Transverse colon (tissue), 4 donors: Measurements from ENCODE around the gene CFAP206. TPM values are rescaled to one million over a fixed set of nuclear protein-coding genes. Genes with fewer than 3 reads are reported as not detected.

ENCODE experiments used
- DNase-seq: peaks from one replicate; pipeline ENCODE4 v3.0.0-alpha.2; 2019
- H3K27ac ChIP-seq, 4 donors: fragments of 200-600 bp; sonication (generic); 2 replicates each; pipeline ENCODE4 v1.5.1; 2016 to 2018; ENCODE audit warnings: inconsistent platforms in 4 of 4
- H3K27me3 ChIP-seq: fragments of 200-600 bp; sonication (generic); 2 replicates; pipeline ENCODE4 v1.5.1; 2017; ENCODE audit warnings: inconsistent platforms
- H3K36me3 ChIP-seq, 4 donors: fragments of 200-600 bp; sonication (generic); 2 replicates each; pipeline ENCODE4 v1.5.1; 2017 to 2019; ENCODE audit warnings: inconsistent platforms in 4 of 4
- H3K4me1 ChIP-seq, 4 donors: fragments of 200-600 bp; sonication (generic); 2 replicates each; pipeline ENCODE4 v1.5.1; 2017 to 2020; ENCODE audit warnings: inconsistent platforms in 4 of 4
- H3K4me3 ChIP-seq, 4 donors: fragments of 200-600 bp; sonication (generic); 1 replicate in 1 of 4; 2 replicates in 3 of 4; pipeline versions ENCODE4 v1.5.1 to v1.6.1; 2017 to 2019; ENCODE audit warnings: inconsistent platforms in 4 of 4
- H3K9me3 ChIP-seq, 2 donors: fragments of 200-600 bp; sonication (generic); 2 replicates each; pipeline ENCODE4 v1.5.1; 2017 to 2019; ENCODE audit warnings: inconsistent platforms in 2 of 2
- EP300 ChIP-seq: sonication (generic); formaldehyde crosslinking; IDR thresholded peaks from one replicate; pipeline ENCODE4 v1.6.1; 2017; ENCODE audit warnings: antibody characterized with exemption, low read depth
- POLR2A ChIP-seq: fragments of 450-650 bp; IDR thresholded peaks from one replicate; pipeline ENCODE4 v1.6.1; 2016; ENCODE audit warnings: antibody characterized with exemption, mild to moderate bottlenecking, moderate library complexity
- POLR2AphosphoS5 ChIP-seq, 3 donors: sonication (generic); formaldehyde crosslinking; IDR thresholded peaks; one replicate each; pipeline ENCODE4 v1.6.1; 2016; ENCODE audit warnings: antibody characterized with exemption in 3 of 3
- WGBS, 2 donors: methylation state at CpG; one replicate each; pipeline ENCODE4 v1.1.5; 2018; ENCODE audit warnings: low coverage in 1 of 2; 5-methylcytosine and 5-hydroxymethylcytosine counted together
- in situ Hi-C, 4 donors: fragments of 200-750 bp; cut with MboI; loops; one replicate each; pipeline versions ENCODE4 v1.15.0 to v1.15.1; 2017; ENCODE audit warnings: low sequenced_read_pairs in 3 of 4, low pct_ligation_motif_present in 1 of 4, low pct_unique_long_range_greater_than_20kb in 1 of 4
- intact Hi-C: fragments of 100-400 bp; cut with DNase I; formaldehyde crosslinking; loops from one replicate; pipeline ENCODE4 v1.15.1; 2023; ENCODE audit warnings: low total_unique reads
- total RNA-seq, 4 donors: library from RNA; depleted of rRNA; stranded (reverse); fragments of >200 nt; gene quantifications; one replicate each; pipeline ENCODE4 v1.1.0, GENCODE V29; 2016
- TF ChIP-seq, protein P1 (sequence below), 5 experiments: fragments of 200-600 bp in 3 of 5; fragments of 450-650 bp in 2 of 5; sonication (generic) in 3 of 5; IDR thresholded peaks; 1 replicate in 2 of 5; 2 replicates in 3 of 5; pipeline ENCODE4 v1.5.1; 2016 to 2017; ENCODE audit warnings: antibody characterized with exemption in 5 of 5, inconsistent platforms in 3 of 5, mild to moderate bottlenecking in 2 of 5, moderate library complexity in 1 of 5

CFAP206 gene, protein sequence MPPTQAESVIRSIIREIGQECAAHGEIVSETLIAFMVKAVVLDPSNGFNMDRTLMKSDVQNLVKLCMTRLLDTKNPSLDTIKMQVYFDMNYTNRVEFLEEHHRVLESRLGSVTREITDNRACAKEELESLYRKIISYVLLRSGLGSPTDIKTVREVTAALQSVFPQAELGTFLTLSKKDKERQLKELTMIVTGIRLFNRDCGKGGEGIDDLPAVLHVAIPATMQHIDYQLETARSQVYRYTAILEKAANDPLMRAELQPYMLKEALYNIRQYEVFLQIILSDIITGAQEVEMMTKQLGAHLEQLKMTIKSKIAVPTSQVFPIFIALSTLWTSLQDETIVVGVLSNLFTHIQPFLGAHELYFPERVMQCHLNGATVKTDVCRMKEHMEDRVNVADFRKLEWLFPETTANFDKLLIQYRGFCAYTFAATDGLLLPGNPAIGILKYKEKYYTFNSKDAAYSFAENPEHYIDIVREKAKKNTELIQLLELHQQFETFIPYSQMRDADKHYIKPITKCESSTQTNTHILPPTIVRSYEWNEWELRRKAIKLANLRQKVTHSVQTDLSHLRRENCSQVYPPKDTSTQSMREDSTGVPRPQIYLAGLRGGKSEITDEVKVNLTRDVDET
- total RNA-seq = not detected

DNA sequence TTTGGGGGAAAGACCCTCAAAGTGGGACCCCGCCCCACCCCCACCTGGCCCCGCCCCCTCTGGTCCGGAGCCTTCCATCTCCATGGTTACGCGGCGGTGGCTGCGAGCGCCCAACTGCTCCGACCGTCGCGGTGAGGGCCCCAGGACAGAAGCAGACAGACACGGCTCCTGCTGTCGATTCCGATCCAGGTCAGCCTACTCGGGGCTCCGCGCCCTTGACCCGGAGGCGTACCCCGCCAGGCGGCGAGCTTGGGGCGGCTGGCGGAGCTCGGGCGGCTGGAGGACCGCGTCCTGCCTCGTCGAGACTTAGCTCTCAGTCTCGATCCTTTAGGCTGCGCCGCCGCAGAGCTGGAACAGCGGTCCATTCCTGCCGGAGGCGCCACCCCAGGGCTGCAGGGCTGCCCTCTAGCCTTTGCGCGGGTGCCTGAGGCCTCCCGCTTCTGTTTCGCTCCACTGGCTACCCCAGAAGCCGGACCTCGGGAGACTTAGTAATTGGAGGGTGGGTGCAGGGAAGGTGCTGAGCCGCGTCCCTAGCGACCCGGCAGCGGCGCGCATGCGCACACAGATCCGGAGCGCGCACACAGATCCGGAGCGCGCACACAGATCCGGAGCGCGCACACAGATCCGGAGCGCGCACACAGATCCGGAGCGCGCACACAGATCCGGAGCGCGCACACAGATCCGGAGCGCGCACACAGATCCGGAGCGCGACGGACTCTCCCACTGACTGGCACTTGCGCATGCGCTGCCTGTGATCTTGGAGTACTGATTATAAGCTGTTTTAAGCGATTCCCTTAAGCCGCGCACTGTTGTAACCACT, at the start of gene CFAP206:
Gene CFAP206 (plus strand): TSS at position 72 of the 820 bp plus-strand sequence. CDS start 1,868 bp downstream, outside the sequence.
- peak in 1 of 3 donors; percentile 7 for TF ChIP-seq POLR2AphosphoS5 (IDR thresholded peaks at IDR 0.05)
- no peak for TF ChIP-seq EP300
- no peak for TF ChIP-seq POLR2A
- TF ChIP-seq, protein P1, sequence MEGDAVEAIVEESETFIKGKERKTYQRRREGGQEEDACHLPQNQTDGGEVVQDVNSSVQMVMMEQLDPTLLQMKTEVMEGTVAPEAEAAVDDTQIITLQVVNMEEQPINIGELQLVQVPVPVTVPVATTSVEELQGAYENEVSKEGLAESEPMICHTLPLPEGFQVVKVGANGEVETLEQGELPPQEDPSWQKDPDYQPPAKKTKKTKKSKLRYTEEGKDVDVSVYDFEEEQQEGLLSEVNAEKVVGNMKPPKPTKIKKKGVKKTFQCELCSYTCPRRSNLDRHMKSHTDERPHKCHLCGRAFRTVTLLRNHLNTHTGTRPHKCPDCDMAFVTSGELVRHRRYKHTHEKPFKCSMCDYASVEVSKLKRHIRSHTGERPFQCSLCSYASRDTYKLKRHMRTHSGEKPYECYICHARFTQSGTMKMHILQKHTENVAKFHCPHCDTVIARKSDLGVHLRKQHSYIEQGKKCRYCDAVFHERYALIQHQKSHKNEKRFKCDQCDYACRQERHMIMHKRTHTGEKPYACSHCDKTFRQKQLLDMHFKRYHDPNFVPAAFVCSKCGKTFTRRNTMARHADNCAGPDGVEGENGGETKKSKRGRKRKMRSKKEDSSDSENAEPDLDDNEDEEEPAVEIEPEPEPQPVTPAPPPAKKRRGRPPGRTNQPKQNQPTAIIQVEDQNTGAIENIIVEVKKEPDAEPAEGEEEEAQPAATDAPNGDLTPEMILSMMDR (IDR thresholded peaks at IDR 0.05) = no peak
- Histone ChIP-seq H3K4me3 (peak within 1 kb of the TSS; percentile 60 to 98 (median 90)), H3K36me3 (no peaks in the 10 kb centered on the region), H3K4me1 (peaks cover 0 to 11% (median 4%) of the 10 kb centered on the region in 4 donors), H3K27me3 (no peaks in the 10 kb centered on the region), H3K9me3 (no peaks in the 10 kb centered on the region), H3K27ac (peak within 1 kb of the TSS; percentile 86 to 91 (median 88))
- peak; percentile 84 for DNase-seq
- in situ Hi-C loops (no loop called here), intact Hi-C loops (loop anchor here (10.0 kb wide), 1 partner anchor 67 kb away; the partner anchor contains the start of gene SLC35A1)
- 0% methylated on average over 46 of the region's 82 CpGs; no CpG with 5 or more reads in 1 of the 2 donors for WGBS, 2 donors

DNA sequence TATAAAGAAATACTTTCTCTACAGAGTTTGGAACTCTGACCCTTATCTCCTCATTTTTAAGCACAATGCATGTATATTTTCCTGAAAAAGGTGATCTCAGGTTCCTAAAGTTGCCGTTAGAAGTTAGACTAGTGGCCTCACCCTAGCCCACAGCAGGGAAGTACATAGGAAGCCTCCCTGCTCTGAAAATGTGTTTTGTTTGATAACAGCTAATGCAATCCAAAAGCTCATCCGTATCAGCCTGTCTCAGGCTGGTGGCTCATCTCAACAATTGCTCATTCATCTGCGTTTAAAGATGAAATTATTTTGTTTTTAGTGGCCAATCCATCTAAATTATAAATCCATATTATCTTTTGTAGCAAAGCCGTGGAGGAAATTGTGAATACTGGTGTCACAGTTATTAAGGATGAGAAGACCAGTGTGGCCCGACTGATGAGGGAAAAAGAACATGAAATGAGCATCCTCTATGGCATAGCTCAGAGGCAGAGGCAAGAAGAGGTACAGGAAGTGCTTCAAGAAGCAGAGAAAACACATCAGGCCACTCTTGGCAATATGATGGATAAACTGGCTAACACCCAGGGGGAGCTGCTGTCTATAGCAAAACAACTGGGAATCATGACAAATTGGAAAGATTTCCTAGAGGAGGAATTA, 43.0 kb upstream of the CFAP206 start:
- Histone ChIP-seq H3K27me3 (no peaks in the 10 kb centered on the region), H3K27ac (no peak overlapping the region), H3K4me1 (no peaks in the 10 kb centered on the region), H3K9me3 (no peaks in the 10 kb centered on the region), H3K4me3 (no peak overlapping the region), H3K36me3 (no peaks in the 10 kb centered on the region)
- in situ Hi-C loops = no loop called here
- TF ChIP-seq POLR2AphosphoS5 (IDR thresholded peaks at IDR 0.05) = no peak
- intact Hi-C loops = no loop called here
- no peak for DNase-seq
- 89 to 92% methylated on average over 5 of the region's 5 CpGs for WGBS, 2 donors

DNA sequence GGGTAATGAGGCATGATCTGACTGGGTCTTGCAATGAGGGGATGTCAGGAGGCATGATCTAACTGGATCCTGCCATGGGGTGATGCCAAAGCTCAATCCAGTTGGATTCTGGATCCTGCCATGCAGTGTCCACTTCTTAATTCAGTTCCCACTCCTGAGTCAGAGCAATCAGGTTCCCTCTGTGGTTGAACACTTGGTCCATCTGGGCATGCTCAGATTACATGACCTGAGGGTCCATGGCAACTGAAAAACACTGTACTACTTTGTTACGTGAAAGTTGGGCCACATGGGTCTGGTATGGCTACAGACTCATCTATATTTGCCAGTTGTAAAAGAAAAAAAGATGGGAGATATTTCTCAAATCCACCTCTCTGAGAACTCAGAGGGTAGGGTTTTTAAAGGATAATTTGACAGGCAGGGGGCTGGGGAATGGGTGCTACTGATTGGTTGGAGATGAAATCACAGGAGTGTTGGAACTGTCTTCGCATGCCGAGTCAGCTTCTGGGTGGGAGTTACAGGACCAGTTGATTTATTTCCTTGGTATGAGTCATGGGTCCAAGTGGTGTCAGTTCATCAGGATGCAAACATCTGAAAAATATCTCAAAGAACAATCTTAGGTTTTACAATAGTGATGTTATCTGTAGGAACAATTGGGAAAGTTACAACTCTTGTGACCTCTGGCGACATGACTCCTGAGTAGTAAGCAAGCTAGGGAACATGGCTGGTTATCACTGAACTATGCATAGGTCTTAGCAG, 41.5 kb upstream of the CFAP206 start:
- intact Hi-C loops (no loop called here), in situ Hi-C loops (no loop called here)
- Histone ChIP-seq H3K27me3 (no peaks in the 10 kb centered on the region), H3K36me3 (no peaks in the 10 kb centered on the region), H3K9me3 (no peaks in the 10 kb centered on the region), H3K4me1 (no peaks in the 10 kb centered on the region), H3K4me3 (no peak overlapping the region), H3K27ac (no peak overlapping the region)
- WGBS, 2 donors = 90 to 91% methylated on average over 3 to 4 of the region's 4 CpGs
- TF ChIP-seq POLR2AphosphoS5 (IDR thresholded peaks at IDR 0.05) (no peak), EP300 (no peak), POLR2A (no peak)
- TF ChIP-seq, protein P1 (IDR thresholded peaks at IDR 0.05) = no peak
- DNase-seq = no peak

DNA sequence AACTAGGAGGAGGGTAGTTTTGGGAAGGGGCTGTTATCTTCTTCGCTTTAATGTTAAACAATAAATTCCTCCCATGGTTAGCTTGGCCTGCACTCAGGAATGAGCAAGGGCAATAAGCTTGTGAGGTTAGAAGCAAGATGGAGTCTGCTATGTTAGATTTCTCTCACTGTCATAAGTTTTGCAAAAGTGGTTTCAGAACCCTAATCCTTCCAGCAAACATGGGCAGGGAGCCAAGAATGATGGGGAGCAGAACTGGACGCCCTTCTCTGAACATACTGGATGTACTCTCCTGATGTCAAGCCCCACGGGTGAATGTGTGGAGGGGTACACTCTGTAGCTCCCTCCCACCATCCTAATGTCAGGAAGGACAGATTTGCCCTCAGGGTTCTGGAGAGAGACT, 40.9 kb upstream of the CFAP206 start:
- intact Hi-C loops (no loop called here), in situ Hi-C loops (no loop called here)
- H3K27me3 ChIP-seq = no peaks in the 10 kb centered on the region
- no peak overlapping the region for H3K4me3 ChIP-seq
- no peaks in the 10 kb centered on the region for H3K4me1 ChIP-seq
- no peaks in the 10 kb centered on the region for H3K9me3 ChIP-seq
- no peaks in the 10 kb centered on the region for H3K36me3 ChIP-seq
- DNase-seq = no peak
- 79 to 100% methylated on average over 1 to 3 of the region's 3 CpGs for WGBS, 2 donors
- H3K27ac ChIP-seq = no peak overlapping the region
- TF ChIP-seq POLR2A (no peak), POLR2AphosphoS5 (IDR thresholded peaks at IDR 0.05) (no peak), EP300 (no peak)
- TF ChIP-seq, protein P1 (IDR thresholded peaks at IDR 0.05) = no peak
